SJCRH30 (cell line): Measurements from ENCODE around the gene ASPM. TPM values are rescaled to one million over a fixed set of nuclear protein-coding genes. Genes with fewer than 3 reads are reported as not detected.

Experiments
- total RNA-seq: library from RNA; depleted of rRNA; stranded (reverse); fragments of >200 nt; shearing (Covaris generic); gene quantifications from 2 replicates; pipeline ENCODE4 v1.2.3, GENCODE V29; 2014; rRNA removed

The ASPM gene
- total RNA-seq, 1 experiment from 2014 or later = 76.1 TPM

Other genes starting within 250 kb of the ASPM start
- gene CFHR2, start 202.9 kb downstream of the ASPM start, total RNA-seq = not detected in 2 replicates
- gene CFHR5, start 169.1 kb downstream of the ASPM start, total RNA-seq = not detected in 2 replicates
- 0.16 TPM in 1 of 2 replicates, not detected in the other for gene F13B, start 79.4 kb downstream of the ASPM start, total RNA-seq
- 6.4 and 6.7 TPM in 2 replicates for gene ZBTB41, start 54.6 kb upstream of the ASPM start, total RNA-seq
- 0.08 TPM in 1 of 2 replicates, not detected in the other for gene CRB1, start 121.6 kb upstream of the ASPM start, total RNA-seq